Measurements from ENCODE around the gene ZBTB39.
"Not testable (repeated sequence)": the region's sequence is repeated elsewhere in the genome, so short reads cannot be mapped to it uniquely, and the experiment has no call there.

ZBTB39 gene

DNA sequence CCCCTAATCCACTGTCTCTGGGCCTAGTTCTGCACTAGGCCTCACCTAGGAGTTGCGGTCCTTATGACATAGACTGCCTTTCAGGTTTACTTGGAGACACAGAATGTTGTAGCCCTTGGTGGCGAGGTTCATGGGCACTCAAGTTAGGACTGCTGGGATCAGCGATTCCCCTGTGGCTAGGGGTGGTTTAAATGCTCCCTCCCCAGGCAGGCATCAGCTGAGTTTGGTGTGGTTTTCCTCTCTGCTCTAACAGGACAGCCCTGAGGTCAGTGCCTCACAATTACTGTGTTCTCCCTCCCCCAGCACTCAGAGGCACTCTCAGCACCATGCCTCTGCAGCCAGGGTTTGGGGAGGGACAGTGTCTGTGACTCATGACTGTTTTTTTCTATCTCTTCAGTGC lies 26.7 kb downstream of the ZBTB39 start:
- H3K36me3 ChIP-seq (replicated peaks; ENCODE audit: low read depth, low read length), result no peaks in the 10 kb centered on the region
- H2AFZ ChIP-seq (ENCODE audit: low read depth, low read length), result no peak overlapping the region
- H3K4me2 ChIP-seq (ENCODE audit: low read length), result no peak overlapping the region
- H3K4me1 ChIP-seq (ENCODE audit: low read length), result no peaks in the 10 kb centered on the region
- H4K20me1 ChIP-seq (ENCODE audit: insufficient read depth, low read length), result no peaks in the 10 kb centered on the region
- no peak overlapping the region for H3K4me3 ChIP-seq (ENCODE audit: low read length)
- no peaks in the 10 kb centered on the region for H3K79me2 ChIP-seq (ENCODE audit: low read length)
- no peak for TF ChIP-seq EZH2phosphoT487 (IDR thresholded peaks at IDR 0.05; ENCODE audit: low read depth)
- TF ChIP-seq, protein P1, sequence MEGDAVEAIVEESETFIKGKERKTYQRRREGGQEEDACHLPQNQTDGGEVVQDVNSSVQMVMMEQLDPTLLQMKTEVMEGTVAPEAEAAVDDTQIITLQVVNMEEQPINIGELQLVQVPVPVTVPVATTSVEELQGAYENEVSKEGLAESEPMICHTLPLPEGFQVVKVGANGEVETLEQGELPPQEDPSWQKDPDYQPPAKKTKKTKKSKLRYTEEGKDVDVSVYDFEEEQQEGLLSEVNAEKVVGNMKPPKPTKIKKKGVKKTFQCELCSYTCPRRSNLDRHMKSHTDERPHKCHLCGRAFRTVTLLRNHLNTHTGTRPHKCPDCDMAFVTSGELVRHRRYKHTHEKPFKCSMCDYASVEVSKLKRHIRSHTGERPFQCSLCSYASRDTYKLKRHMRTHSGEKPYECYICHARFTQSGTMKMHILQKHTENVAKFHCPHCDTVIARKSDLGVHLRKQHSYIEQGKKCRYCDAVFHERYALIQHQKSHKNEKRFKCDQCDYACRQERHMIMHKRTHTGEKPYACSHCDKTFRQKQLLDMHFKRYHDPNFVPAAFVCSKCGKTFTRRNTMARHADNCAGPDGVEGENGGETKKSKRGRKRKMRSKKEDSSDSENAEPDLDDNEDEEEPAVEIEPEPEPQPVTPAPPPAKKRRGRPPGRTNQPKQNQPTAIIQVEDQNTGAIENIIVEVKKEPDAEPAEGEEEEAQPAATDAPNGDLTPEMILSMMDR (IDR thresholded peaks at IDR 0.05; ENCODE audit: low read depth, low read length), result no peak
- no peak overlapping the region for H3K9ac ChIP-seq (ENCODE audit: low read length)
- H3K9me3 ChIP-seq (ENCODE audit: insufficient read depth, low read length), result no peaks in the 10 kb centered on the region
- H3K27me3 ChIP-seq (ENCODE audit: low read depth, low read length), result no peaks in the 10 kb centered on the region
- no peak overlapping the region for H3K27ac ChIP-seq (ENCODE audit: low read length)

DNA sequence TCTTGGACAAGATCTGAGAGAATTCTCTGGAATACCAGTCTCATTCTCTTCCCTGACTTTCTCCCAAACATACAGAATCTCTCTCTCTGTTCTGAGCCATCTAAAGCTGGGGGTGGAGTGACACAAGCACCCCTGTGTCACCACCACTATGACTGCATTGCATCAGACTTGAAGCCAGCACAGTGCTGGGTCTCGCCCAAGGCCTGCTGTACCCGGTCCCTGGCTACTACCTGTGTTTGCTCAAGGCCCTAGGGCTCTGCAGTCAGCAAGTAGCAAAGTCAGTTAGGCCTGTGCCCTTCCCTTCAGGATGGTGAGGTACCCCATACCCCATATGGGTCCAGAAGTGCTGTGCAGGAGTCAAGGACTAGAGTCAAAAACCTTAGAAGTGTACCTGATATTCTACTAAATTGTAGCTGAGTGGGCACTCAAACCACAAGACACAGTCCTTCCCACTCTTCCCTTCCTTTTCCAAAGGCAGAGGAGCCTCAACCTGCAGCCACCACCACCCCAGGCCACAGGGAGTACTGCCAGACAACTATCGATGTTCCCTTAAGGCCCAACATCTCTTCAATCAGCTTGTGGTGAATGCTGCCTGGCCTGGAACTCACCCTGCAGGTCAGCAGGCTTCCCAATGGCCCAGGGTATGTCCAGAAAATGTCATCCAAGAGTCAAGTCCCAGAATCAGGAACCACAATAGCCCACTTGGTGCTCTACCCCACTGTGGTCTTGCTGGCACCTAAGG lies 27.8 kb downstream of the ZBTB39 start:
- Histone ChIP-seq H3K9me3 (ENCODE audit: insufficient read depth, low read length) (no peaks in the 10 kb centered on the region), H2AFZ (ENCODE audit: low read depth, low read length) (no peak overlapping the region), H3K4me3 (ENCODE audit: low read length) (no peak overlapping the region), H3K79me2 (ENCODE audit: low read length) (no peaks in the 10 kb centered on the region), H3K27ac (ENCODE audit: low read length) (no peak overlapping the region), H3K36me3 (replicated peaks; ENCODE audit: low read depth, low read length) (no peaks in the 10 kb centered on the region), H3K4me1 (ENCODE audit: low read length) (no peaks in the 10 kb centered on the region), H3K4me2 (ENCODE audit: low read length) (no peak overlapping the region), H4K20me1 (ENCODE audit: insufficient read depth, low read length) (no peaks in the 10 kb centered on the region), H3K27me3 (ENCODE audit: low read depth, low read length) (no peaks in the 10 kb centered on the region), H3K9ac (ENCODE audit: low read length) (no peak overlapping the region)
- no peak for TF ChIP-seq EZH2phosphoT487 (IDR thresholded peaks at IDR 0.05; ENCODE audit: low read depth)
- TF ChIP-seq, protein P1 (IDR thresholded peaks at IDR 0.05; ENCODE audit: low read depth, low read length), result no peak

DNA sequence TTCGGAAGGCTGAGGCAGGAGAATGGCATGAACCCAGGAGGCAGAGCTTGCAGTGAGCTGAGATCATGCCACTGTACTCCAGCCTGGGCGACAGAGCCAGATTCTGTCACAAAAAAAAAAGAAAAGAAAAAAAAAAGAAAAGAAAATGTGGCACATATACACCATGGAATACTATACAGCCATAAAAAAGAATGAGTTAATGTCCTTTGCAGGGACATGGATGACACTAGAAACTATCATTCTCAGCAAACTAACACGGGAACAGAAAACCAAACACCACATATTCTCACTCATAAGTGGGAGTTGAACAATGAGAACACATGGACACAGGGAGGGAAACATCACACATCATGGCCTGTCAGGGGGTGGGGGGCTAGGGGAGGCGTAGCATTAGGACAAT lies 29.0 kb downstream of the ZBTB39 start:
- not testable (repeated sequence) for H3K9me3 ChIP-seq (ENCODE audit: insufficient read depth, low read length); H3K4me1 ChIP-seq (ENCODE audit: low read length); H3K36me3 ChIP-seq (replicated peaks; ENCODE audit: low read depth, low read length); H2AFZ ChIP-seq (ENCODE audit: low read depth, low read length); H3K4me3 ChIP-seq (ENCODE audit: low read length); H4K20me1 ChIP-seq (ENCODE audit: insufficient read depth, low read length); H3K27me3 ChIP-seq (ENCODE audit: low read depth, low read length); H3K79me2 ChIP-seq (ENCODE audit: low read length); H3K27ac ChIP-seq (ENCODE audit: low read length); H3K4me2 ChIP-seq (ENCODE audit: low read length); H3K9ac ChIP-seq (ENCODE audit: low read length)

DNA sequence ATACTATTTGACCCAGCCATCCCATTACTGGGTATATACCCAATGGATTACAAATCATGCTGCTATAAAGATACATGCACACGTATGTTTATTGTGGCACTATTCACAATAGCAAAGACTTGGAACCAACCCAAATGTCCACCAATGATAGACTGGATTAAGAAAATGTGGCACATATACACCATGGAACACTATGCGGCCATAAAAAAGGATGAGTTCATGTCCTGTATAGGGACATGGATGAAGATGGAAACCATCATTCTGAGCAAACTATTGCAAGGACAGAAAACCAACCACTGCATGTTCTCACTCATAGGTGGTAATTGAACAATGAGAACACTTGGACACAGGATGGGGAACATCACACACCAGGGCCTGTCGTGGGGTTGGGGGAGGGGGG lies 32.1 kb downstream of the ZBTB39 start:
- H3K27me3 ChIP-seq (ENCODE audit: low read depth, low read length); H3K27ac ChIP-seq (ENCODE audit: low read length); H3K79me2 ChIP-seq (ENCODE audit: low read length); H2AFZ ChIP-seq (ENCODE audit: low read depth, low read length); H4K20me1 ChIP-seq (ENCODE audit: insufficient read depth, low read length); H3K36me3 ChIP-seq (replicated peaks; ENCODE audit: low read depth, low read length); H3K4me3 ChIP-seq (ENCODE audit: low read length); H3K9ac ChIP-seq (ENCODE audit: low read length); H3K4me2 ChIP-seq (ENCODE audit: low read length); H3K9me3 ChIP-seq (ENCODE audit: insufficient read depth, low read length); H3K4me1 ChIP-seq (ENCODE audit: low read length): not testable (repeated sequence)

DNA sequence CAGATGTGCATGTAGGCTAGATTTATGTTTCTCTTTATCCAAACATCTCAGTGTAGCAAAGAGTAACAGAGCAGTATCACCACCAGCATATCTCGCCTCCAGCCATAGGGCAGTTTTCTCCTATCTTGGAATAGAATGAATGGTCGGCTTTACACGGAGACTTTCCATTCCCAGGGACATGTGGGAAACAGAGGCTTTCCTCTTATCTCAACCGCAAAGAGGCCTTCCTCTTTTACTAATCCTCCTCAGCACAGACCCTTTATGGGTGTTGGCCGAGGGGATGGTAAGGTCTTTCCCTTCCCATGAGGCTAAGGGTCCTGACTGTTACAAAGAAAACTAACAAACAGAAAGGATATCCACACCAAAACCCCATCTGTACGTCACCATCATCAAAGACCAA lies 37.4 kb downstream of the ZBTB39 start:
- not testable (repeated sequence) for H2AFZ ChIP-seq (ENCODE audit: low read depth, low read length); H3K27me3 ChIP-seq (ENCODE audit: low read depth, low read length); H3K4me2 ChIP-seq (ENCODE audit: low read length); H4K20me1 ChIP-seq (ENCODE audit: insufficient read depth, low read length); H3K4me3 ChIP-seq (ENCODE audit: low read length); H3K36me3 ChIP-seq (replicated peaks; ENCODE audit: low read depth, low read length); H3K4me1 ChIP-seq (ENCODE audit: low read length); H3K27ac ChIP-seq (ENCODE audit: low read length); H3K9ac ChIP-seq (ENCODE audit: low read length); H3K79me2 ChIP-seq (ENCODE audit: low read length); H3K9me3 ChIP-seq (ENCODE audit: insufficient read depth, low read length)

DNA sequence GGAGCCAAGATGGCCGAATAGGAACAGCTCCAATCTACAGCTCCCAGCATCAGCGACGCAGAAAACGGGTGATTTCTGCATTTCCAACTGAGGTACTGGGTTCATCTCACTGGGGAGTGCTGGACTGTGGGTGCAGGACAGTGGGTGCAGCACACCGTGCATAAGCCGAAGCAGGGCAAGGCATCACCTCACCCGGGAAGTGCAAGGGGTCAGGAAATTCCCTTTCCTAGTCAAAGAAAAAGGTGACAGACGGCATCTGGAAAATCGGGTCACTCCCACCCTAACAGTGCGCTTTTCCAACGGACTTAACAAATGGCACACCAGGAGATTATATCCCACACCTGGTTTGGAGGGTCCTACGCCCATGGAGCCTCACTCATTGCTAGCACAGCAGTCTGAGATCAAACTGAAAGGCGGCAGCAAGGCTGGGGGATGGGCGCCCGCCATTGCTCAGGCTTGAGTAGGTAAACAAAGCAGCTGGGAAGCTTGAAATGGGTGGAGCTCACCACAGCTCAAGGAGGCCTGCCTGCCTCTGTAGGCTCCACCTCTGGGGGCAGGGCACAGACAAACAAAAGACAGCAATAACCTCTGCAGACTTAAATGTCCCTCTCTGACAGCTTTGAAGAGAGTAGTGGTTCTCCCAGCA lies 40.2 kb downstream of the ZBTB39 start:
- H3K4me1 ChIP-seq (ENCODE audit: low read length); H3K79me2 ChIP-seq (ENCODE audit: low read length); H4K20me1 ChIP-seq (ENCODE audit: insufficient read depth, low read length); H2AFZ ChIP-seq (ENCODE audit: low read depth, low read length); H3K36me3 ChIP-seq (replicated peaks; ENCODE audit: low read depth, low read length); H3K9ac ChIP-seq (ENCODE audit: low read length); H3K4me2 ChIP-seq (ENCODE audit: low read length); H3K4me3 ChIP-seq (ENCODE audit: low read length); H3K27me3 ChIP-seq (ENCODE audit: low read depth, low read length); H3K9me3 ChIP-seq (ENCODE audit: insufficient read depth, low read length); H3K27ac ChIP-seq (ENCODE audit: low read length): not testable (repeated sequence)

DNA sequence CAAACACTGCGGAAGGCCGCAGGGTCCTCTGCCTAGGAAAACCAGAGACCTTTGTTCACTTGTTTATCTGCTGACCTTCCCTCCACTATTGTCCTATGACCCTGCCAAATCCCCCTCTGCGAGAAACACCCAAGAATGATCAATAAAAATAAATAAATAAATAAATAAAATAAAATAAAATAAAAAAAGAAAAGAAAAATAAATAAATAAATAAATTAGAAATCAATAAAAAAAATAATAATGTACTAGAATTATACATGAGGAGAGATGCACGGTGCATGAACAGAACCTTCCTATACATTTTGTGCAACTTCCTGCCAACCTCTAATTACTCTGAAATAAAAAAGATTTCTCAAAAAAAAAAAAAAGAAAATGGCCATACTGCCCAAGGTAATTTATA lies 41.2 kb downstream of the ZBTB39 start:
- not testable (repeated sequence) for H2AFZ ChIP-seq (ENCODE audit: low read depth, low read length); H3K27ac ChIP-seq (ENCODE audit: low read length); H3K4me1 ChIP-seq (ENCODE audit: low read length); H3K36me3 ChIP-seq (replicated peaks; ENCODE audit: low read depth, low read length); H3K4me3 ChIP-seq (ENCODE audit: low read length); H4K20me1 ChIP-seq (ENCODE audit: insufficient read depth, low read length); H3K9ac ChIP-seq (ENCODE audit: low read length); H3K4me2 ChIP-seq (ENCODE audit: low read length); H3K27me3 ChIP-seq (ENCODE audit: low read depth, low read length); H3K9me3 ChIP-seq (ENCODE audit: insufficient read depth, low read length); H3K79me2 ChIP-seq (ENCODE audit: low read length)

DNA sequence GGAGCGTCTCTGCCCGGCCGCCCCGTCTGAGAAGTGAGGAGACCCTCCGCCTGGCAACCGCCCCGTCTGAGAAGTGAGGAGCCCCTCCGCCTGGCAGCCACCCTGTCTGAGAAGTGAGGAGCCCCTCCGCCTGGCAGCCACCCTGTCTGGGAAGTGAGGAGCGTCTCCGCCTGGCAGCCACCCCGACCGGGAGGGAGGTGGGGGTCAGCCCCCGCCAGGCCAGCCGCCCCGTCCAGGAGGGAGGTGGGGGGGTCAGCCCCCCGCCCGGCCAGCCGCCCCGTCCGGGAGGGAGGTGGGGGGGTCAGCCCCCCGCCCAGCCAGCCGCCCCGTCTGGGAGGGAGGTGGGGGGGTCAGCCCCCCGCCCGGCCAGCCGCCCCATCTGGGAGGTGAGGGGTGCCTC lies 42.8 kb downstream of the ZBTB39 start:
- H3K4me2 ChIP-seq (ENCODE audit: low read length); H3K4me3 ChIP-seq (ENCODE audit: low read length); H3K9ac ChIP-seq (ENCODE audit: low read length); H3K79me2 ChIP-seq (ENCODE audit: low read length); H4K20me1 ChIP-seq (ENCODE audit: insufficient read depth, low read length); H3K27ac ChIP-seq (ENCODE audit: low read length); H3K36me3 ChIP-seq (replicated peaks; ENCODE audit: low read depth, low read length); H3K27me3 ChIP-seq (ENCODE audit: low read depth, low read length); H3K4me1 ChIP-seq (ENCODE audit: low read length); H2AFZ ChIP-seq (ENCODE audit: low read depth, low read length); H3K9me3 ChIP-seq (ENCODE audit: insufficient read depth, low read length): not testable (repeated sequence)
